NCI-H345 treated with DMSO at 0.1 percent for 48 hours (cell line): ENCODE measurements around the gene RREB1.
"Not testable (repeated sequence)": the region's sequence is repeated elsewhere in the genome, so short reads cannot be mapped to it uniquely, and the experiment has no call there.

Experiments
- DNase-seq: peaks from one replicate; lab custom pipeline; 2025; ENCODE audit not compliant: unreplicated experiment; lab: John Stamatoyannopoulos, UW

RREB1 gene

DNA sequence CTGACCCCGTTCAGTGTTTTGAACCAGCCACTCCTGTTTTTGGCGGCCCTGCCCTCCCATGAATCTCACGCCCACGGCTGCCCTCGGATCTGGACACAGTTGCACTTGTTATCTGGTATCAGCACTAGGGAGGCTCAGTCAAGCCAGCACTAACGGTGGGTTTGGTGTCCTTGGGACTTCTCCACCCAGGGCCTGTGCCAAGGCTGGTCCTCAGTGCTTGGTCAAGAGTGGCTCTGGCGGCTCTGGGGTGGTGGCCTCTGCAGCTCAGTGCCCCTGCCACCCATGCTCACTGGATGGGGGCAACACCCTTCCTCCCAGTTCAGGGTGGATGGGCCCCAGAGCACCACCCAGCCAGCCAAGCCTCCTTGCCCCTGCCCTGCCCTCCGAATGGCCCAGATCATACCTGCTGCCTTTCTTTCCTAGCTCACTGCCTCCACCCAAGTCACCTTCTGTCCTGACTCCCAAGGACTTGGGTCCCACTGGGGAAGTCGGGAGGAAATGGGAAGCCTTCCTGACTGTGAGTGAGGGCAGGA lies 150.5 kb downstream of the RREB1 start:
- DNase-seq = no peak

DNA sequence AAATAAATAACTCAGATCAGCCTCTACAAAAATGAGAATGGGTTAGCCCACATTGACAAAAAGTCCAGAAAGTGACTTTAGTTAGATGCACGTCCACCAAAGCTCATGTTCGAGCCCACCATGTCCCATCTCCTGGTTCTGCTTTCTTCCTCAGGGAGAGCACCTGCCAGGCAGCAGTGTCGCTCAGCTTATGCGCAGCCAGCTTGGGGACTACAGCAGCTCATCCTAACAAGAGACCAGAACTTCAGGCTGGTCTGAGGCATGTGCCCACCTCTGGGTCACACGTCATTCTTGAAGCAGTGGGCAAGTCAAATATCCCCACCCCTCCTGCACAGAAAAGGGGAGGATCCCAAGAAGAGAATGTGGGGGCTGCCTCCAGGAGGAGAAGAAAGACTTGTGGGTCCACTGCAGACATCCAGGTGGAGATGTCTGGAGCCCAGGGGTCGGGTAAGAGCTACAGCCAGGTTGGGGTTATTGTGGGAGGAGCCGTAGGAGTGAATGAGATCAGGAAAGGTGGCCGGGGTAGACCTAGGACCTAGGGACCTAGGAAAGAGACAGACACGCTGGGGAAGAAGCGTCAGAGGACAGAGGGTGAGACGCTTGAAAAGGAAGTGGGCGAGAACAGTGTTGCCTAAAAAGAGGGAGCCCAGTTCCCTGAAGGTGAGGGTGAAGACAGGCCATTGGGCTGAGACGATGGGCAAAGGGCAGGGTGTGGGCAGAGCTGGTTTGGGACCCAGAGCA lies 152.7 kb downstream of the RREB1 start:
- DNase-seq = no peak

GRCh38 chr6:7261032-7261841 lies 153.5 kb downstream of the RREB1 start:
- peak; percentile 32 for DNase-seq

DNA sequence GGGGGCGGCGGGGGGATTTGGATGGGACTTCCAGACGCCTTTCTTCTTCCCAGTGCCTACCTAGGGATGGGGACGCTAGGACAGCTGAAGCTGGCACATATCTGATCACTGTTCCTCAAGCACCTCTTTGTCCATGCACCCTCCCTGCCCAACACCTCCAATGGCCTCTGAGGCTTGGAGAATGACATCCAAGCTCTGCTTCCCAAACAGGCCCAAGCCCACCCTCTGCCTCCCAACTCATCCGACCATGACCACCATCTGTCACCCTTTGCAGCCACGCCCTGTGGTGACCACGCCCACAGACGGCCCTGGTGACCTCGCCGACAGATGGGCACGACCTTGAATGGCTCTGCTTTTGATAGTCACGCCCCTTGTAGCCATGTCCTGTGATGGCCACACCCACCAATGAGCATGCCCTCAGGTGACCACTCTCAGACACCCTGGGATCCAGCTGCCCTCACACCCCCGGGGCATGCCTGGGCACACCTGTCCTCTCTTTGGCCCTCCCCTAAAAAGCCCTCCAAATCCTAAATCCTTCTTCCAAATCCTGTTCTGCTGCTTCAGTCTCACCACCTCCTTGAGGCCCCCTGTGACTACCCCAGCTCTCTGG lies 154.2 kb downstream of the RREB1 start:
- no peak for DNase-seq

DNA sequence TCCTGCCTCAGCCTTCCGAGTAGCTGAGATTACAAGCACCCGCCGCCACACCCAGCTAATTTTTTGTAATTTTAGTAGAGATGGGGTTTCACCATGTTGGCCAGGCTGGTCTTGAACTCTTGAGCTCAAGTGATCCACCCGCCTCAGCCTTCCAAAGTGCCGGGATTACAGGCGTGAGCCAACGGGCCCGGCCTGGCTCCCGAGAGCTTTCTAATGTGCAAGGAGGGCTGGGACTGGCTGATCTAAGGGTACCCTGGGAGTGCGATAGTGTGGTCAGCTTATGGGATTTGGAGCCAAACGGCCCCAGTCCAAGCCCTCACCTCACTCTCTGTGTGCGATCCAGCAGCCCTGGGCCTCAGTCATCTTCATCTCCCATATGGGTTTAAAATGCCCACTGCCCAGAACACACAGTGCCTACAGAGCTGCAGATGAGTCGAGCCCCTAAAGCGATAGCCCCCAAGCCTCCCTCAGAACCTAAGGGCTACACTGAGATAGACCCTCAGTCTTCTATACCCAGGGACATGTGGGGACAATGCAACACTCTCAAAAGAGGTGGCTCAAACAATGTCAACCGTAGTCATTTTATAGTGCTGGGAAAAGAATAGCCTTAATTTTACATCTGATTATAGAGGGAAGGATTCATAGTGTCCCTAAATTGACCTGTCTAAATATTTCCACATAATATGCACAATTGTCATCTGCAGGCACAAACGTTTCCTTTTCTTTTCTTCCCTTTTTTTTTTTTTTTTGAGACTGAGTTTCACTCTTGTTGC lies 155.2 kb downstream of the RREB1 start:
- no peak for DNase-seq

- DNase-seq = not testable (repeated sequence)
Measured at GRCh38 chr6:7263519-7263805, 155.7 kb downstream of the RREB1 start.

GRCh38 chr6:7264041-7264440 lies 156.3 kb downstream of the RREB1 start:
- DNase-seq = no peak

DNA sequence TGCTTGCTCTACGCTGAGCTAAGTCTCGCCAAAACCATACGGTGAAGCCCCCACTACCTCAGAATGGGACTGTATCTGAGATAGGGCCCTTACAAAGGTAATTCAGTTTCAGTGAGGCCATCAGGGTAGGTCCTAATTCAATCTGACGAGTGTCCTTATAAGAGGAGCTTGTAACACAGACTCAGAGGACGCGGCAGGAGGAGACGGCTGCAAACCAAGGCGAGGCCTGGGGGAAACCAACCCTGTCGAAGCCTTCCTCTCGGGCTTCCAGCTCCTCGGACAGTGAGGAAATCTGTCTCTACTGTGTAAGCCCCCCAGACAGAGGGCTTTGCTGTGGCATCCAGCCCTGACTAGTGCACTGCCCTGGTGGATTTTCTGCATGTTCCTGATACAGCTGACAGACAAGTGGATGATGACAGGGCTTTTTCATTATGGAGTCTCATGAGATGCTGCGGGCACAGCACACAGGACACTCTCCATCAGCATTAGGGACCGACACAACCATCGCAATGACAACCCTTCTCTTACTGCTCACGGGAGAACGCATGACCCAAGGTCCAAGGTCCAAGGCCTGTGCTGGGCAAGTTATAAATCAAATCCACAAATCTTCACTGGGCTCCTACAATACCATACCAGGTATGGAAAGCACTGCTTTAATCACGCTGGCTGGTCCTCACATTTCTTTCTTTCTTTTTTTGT lies 157.1 kb downstream of the RREB1 start:
- no peak for DNase-seq

GRCh38 chr6:7265385-7265726 lies 157.6 kb downstream of the RREB1 start:
- DNase-seq = not testable (repeated sequence)

GRCh38 chr6:7267071-7267465 lies 159.3 kb downstream of the RREB1 start:
- no peak for DNase-seq

GRCh38 chr6:7267466-7268091 lies 159.8 kb downstream of the RREB1 start:
- DNase-seq = no peak

DNA sequence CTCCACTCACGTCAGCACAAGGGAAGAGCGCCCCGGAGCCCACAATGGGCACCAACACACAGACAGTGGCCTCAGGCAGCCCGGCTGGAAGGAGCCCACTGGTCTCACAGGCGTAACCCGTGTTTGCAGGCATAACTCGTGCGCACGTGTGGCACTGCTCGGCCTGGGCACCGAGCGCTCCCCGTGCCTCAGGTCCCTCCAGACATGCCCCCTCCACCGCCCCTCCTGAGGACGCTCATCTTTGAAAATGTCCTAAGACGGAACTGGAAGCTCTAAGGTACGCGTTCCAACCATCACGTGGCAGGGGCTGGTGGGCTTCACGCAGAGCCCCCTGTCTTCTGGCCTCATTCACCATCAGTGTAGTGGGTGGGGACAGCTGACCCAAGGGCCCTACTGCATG lies 160.6 kb downstream of the RREB1 start:
- no peak for DNase-seq

- no peak for DNase-seq
Measured at GRCh38 chr6:7268816-7269555, 161.2 kb downstream of the RREB1 start.

DNA sequence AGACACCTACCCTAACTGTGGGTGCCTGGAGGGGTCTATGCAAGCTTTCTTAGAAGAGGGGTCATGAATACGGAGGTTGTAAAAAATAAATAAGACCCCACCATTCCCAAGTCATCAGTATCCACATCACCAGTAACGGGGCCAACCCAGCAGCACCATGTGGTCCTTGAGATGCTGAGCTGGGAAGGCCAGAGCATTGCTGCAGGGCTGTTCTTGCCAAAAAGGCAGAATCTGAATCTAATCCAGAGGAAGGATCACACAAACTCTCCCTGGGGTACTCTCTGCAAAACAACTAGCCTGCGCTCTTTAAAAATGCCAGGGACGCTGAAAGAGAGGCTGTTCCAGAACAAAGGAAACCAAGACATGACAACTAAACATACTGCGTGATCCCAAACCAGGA lies 162.1 kb downstream of the RREB1 start:
- DNase-seq = no peak

- no peak for DNase-seq
Measured at GRCh38 chr6:7270320-7271204, 162.8 kb downstream of the RREB1 start.

DNA sequence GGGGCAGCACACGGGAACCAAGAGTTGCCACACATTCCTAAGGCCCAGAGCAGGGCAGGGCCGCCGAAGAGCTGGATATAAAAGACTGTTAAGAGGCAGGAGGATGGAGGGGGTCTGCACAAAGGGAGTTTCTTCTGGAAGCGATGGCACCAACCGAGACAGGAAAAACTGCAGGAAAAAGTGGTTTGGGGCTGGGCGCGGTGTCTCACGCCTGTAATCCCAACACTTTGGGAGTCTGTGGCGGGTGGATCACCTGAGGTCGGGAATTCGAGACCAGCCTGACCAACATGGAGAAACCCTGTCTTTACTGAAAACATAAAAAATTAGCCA lies 163.4 kb downstream of the RREB1 start:
- DNase-seq = no peak

- DNase-seq = no peak
Measured at GRCh38 chr6:7273709-7274108, 165.9 kb downstream of the RREB1 start.

DNA sequence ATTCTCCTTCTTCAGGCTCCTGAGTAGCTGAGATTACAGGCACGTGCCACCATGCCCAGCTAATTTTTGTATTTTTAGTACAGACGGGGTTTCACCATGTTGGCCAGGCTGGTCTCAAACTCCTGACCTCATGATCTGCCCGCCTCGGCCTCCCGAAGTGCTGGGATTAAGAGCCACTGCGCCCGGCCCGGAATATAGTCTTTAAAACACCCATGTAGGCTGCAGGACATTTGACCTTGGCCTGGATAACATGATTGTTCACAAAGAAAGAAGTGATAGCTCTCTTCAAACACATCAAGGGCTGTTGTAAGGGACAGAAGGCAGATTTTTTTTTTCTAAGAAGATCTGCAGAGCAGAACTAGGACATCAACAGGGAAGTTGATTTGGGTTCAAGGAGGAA lies 166.8 kb downstream of the RREB1 start:
- not testable (repeated sequence) for DNase-seq

DNA sequence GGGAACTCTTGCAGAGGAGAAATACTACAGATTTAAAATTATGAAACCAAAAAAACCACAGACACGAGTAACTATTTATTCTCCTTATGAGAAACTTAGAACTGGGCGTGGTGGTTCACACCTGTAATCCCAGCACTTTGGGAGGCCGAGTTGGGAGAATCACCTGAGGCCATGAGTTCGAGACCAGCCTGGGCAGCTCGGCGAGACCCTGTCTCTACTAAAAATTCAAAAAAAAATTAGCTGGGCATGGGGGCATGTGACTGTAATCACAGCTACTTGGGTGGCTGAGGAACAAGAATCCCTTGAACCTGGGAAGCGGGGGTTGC lies 168.4 kb downstream of the RREB1 start:
- DNase-seq = no peak
